K562 (cell line): ENCODE results near the gene RPL38. TPM values are rescaled to one million over a fixed set of nuclear protein-coding genes. Genes with fewer than 3 reads are reported as not detected.

ENCODE experiments used
- ARID3B ChIP-seq: fragments of 250-450 bp; sonication (Bioruptor Pico); IDR thresholded peaks from 2 replicates; pipeline ENCODE4 v1.4.0; 2020; ENCODE audit warnings: borderline replicate concordance
- BDP1 ChIP-seq: IDR thresholded peaks from 3 replicates; pipeline ENCODE4 v1.6.1; 2011; ENCODE audit not compliant: insufficient read length, insufficient read depth
- BRD9 ChIP-seq: fragments of 450-650 bp; IDR thresholded peaks from 2 replicates; pipeline ENCODE4 v1.6.1; 2018; ENCODE audit warnings: low read depth; ENCODE audit not compliant: partially characterized antibody
- CREB5 ChIP-seq: fragments of 250-450 bp; sonication (Bioruptor Pico); IDR thresholded peaks from 2 replicates; pipeline ENCODE4 v1.5.0; 2020; ENCODE audit warnings: mild to moderate bottlenecking
- E2F6 ChIP-seq, 2 experiments: IDR thresholded peaks; 2 replicates each; pipeline ENCODE4 v1.6.1; 2011; ENCODE audit warnings: borderline replicate concordance in 1 of 2, control low read depth in 1 of 2, low read depth in 1 of 2, low read length in 1 of 2, mild to moderate bottlenecking in 1 of 2, mixed read lengths in 1 of 2, moderate library complexity in 1 of 2; ENCODE audit not compliant: insufficient read depth in 1 of 2, insufficient read length in 1 of 2, poor library complexity in 1 of 2, severe bottlenecking in 1 of 2; ENCODE audit errors: extremely low read depth in 1 of 2
- GATAD2A ChIP-seq: fragments of 450-650 bp; IDR thresholded peaks from 2 replicates; pipeline ENCODE4 v1.6.1; 2017
- KDM2B ChIP-seq: fragments of 250-450 bp; sonication (Bioruptor Pico); IDR thresholded peaks from 2 replicates; pipeline ENCODE4 v1.8.0; 2021; ENCODE audit warnings: mild to moderate bottlenecking, moderate library complexity
- NCOA4 ChIP-seq: fragments of 450-650 bp; IDR thresholded peaks from 2 replicates; pipeline ENCODE4 v1.6.1; 2018; ENCODE audit warnings: mild to moderate bottlenecking; ENCODE audit not compliant: partially characterized antibody
- NEUROD1 ChIP-seq: fragments of 150-350 bp; IDR thresholded peaks from 2 replicates; pipeline ENCODE4 v1.6.1; 2014; ENCODE audit warnings: borderline replicate concordance, low read length, low read depth; ENCODE audit not compliant: partially characterized antibody
- NFRKB ChIP-seq: fragments of 450-650 bp; IDR thresholded peaks from 2 replicates; pipeline ENCODE4 v1.6.1; 2016; ENCODE audit warnings: low read depth
- RBBP5 ChIP-seq: fragments of 200-600 bp; sonication (generic); IDR thresholded peaks from 2 replicates; pipeline ENCODE4 v1.6.1; 2012; ENCODE audit warnings: borderline replicate concordance, mild to moderate bottlenecking, low read length, control low read depth, inconsistent platforms; ENCODE audit not compliant: insufficient read depth, poor library complexity, severe bottlenecking
- RBM22 ChIP-seq: fragments of 200-400 bp; formaldehyde crosslinking; IDR thresholded peaks from 2 replicates; pipeline ENCODE4 v1.6.1; 2018; ENCODE audit warnings: low read length, low read depth; ENCODE audit not compliant: poor library complexity, severe bottlenecking
- RNF219 ChIP-seq: fragments of 250-450 bp; sonication (Bioruptor Pico); IDR thresholded peaks from 2 replicates; pipeline ENCODE4 v1.5.0; 2022; ENCODE audit warnings: mild to moderate bottlenecking
- TCFL5 ChIP-seq: fragments of 250-450 bp; sonication (Bioruptor Pico); conservative IDR thresholded peaks from 2 replicates; pipeline ENCODE4 v1.6.1; 2021; ENCODE audit warnings: mild to moderate bottlenecking, moderate library complexity, matching md5 sums
- ZNF696 ChIP-seq: fragments of 250-450 bp; sonication (Bioruptor Pico); conservative IDR thresholded peaks from 2 replicates; pipeline ENCODE4 v1.4.0; 2020; ENCODE audit warnings: mild to moderate bottlenecking, moderate library complexity
- ZNF75A ChIP-seq: fragments of 450-650 bp; formaldehyde crosslinking; IDR thresholded peaks from 2 replicates; pipeline ENCODE4 v1.4.0; 2020; ENCODE audit warnings: mild to moderate bottlenecking
- polyA plus RNA-seq, 8 experiments: library from polyadenylated mRNA; depleted of rRNA in 4 of 8; stranded (reverse) in 5 of 8; unstranded in 3 of 8; fragments of >200 nt; fragmentation: Nextera tagmentation in 2 of 8; fragmentation: Illumina TruSeq in 1 of 8; extraction: Ambion mirVana in 2 of 8; extraction: Trizol in 1 of 8; gene quantifications; 2 replicates each; pipeline versions ENCODE4 v1.2.1 to v1.2.3, GENCODE V29; 2011 to 2014; ENCODE audit warnings: inconsistent platforms in 1 of 8, missing spikeins in 1 of 8
- total RNA-seq, 7 experiments: library from RNA; depleted of rRNA in 6 of 7; stranded (reverse); fragments of >200 nt in 6 of 7; fragmentation: Illumina TruSeq in 2 of 7; extraction: Trizol in 2 of 7; gene quantifications; 2 replicates each; pipeline versions ENCODE4 v1.2.1 to v1.2.3, GENCODE V29; 2011 to 2021; ENCODE audit warnings: low replicate concordance in 1 of 7
- TF ChIP-seq, protein P1 (sequence below): sonication (generic); formaldehyde crosslinking; IDR thresholded peaks from 2 replicates; pipeline ENCODE4 v1.8.0; 2022; ENCODE audit warnings: mild to moderate bottlenecking, missing genetic modification reagents
- TF ChIP-seq, protein P2 (sequence below): IDR thresholded peaks from 3 replicates; pipeline ENCODE4 v1.6.1; 2011; ENCODE audit warnings: borderline replicate concordance, mild to moderate bottlenecking; ENCODE audit not compliant: insufficient read length, insufficient read depth

The RPL38 gene
- total and polyA plus RNA-seq, 9 of the 15 experiments (the other 6 are each of a cell fraction or from before 2014, with no cell fraction given) = 1,224 to 3,864 (median 1,939) TPM

GRCh38 chr17:74203439-74204240 lies at the start of gene RPL38 (continued):
- TF ChIP-seq RNF219 (CRISPR knock-in tag) = no peak
- TF ChIP-seq NFRKB = peak; percentile 80; the same call in 1 of the 2 replicates
- peak; percentile 81 for TF ChIP-seq RBM22
- TF ChIP-seq, protein P1, sequence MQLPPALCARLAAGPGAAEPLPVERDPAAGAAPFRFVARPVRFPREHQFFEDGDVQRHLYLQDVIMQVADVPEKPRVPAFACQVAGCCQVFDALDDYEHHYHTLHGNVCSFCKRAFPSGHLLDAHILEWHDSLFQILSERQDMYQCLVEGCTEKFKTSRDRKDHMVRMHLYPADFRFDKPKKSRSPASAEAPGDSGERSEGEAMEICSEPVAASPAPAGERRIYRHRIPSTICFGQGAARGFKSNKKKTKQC = no peak; the same call in 1 of the 2 replicates
- no peak for TF ChIP-seq ARID3B (CRISPR knock-in tag)
- TF ChIP-seq BRD9 = peak; percentile 99
- TF ChIP-seq, protein P2, sequence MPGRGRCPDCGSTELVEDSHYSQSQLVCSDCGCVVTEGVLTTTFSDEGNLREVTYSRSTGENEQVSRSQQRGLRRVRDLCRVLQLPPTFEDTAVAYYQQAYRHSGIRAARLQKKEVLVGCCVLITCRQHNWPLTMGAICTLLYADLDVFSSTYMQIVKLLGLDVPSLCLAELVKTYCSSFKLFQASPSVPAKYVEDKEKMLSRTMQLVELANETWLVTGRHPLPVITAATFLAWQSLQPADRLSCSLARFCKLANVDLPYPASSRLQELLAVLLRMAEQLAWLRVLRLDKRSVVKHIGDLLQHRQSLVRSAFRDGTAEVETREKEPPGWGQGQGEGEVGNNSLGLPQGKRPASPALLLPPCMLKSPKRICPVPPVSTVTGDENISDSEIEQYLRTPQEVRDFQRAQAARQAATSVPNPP = no peak
- peak; percentile 12 to 52 for TF ChIP-seq E2F6 (IDR thresholded peaks at IDR 0.05; ENCODE audit: borderline replicate concordance in 1 of 2, extremely low read depth in 1 of 2, insufficient read depth in 1 of 2, insufficient read length in 1 of 2, low read depth in 1 of 2, low read length in 1 of 2, poor library complexity in 1 of 2, severe bottlenecking in 1 of 2)
- no peak for TF ChIP-seq ZNF696
- no peak for TF ChIP-seq CREB5 (CRISPR knock-in tag)
- TF ChIP-seq NEUROD1 = peak; percentile 83
- TF ChIP-seq NCOA4 = peak; percentile 19
- peak; percentile 99 for TF ChIP-seq RBBP5
- TF ChIP-seq TCFL5 (CRISPR knock-in tag) = no peak
- no peak for TF ChIP-seq BDP1
- TF ChIP-seq ZNF75A (CRISPR knock-in tag) = no peak
- TF ChIP-seq GATAD2A = peak; percentile 82; the same call in 1 of the 2 replicates
- TF ChIP-seq KDM2B (CRISPR knock-in tag) = no peak
